Endothelial cell of umbilical vein (primary cell): ENCODE measurements around the gene PIGM. TPM values are rescaled to one million over a fixed set of nuclear protein-coding genes. Genes with fewer than 3 reads are reported as not detected.

Experiments used
- BruUV-seq: library from RNA; stranded (reverse); fragments of 400-500 nt; replicated peaks from 2 replicates; lab custom pipeline; 2021; lab: Mats Ljungman, UMichigan
- CTCF ChIA-PET: fragments of 300-600, 350-600 bp; sonication (Branson Sonifier 250); formaldehyde crosslinking; loops from one replicate; lab custom pipeline; 2021; ENCODE audit warnings: antibody characterized with exemption, inconsistent platforms; lab: Charles Lee
- POLR2A ChIA-PET: fragments of 300-600, 350-600 bp; sonication (Branson Sonifier 250); formaldehyde crosslinking; loops from one replicate; lab custom pipeline; 2021; ENCODE audit warnings: antibody characterized with exemption, inconsistent platforms; lab: Charles Lee
- DNase-seq: peaks from one replicate; pipeline ENCODE4 v3.0.0-alpha.2; 2011; ENCODE audit warnings: low read depth, low spot score
- FAIRE-seq: peaks from 2 replicates; lab custom pipeline; 2011; peaks lifted over from hg19 to GRCh38; lab: Jason Lieb, UNC
- H2AFZ ChIP-seq: 2 replicates; pipeline ENCODE4 v1.6.0; 2012; ENCODE audit warnings: low read depth, low read length, control low read depth, inconsistent platforms
- H3K27ac ChIP-seq: 2 replicates; pipeline ENCODE4 v1.5.1; 2011; ENCODE audit warnings: low read depth, mild to moderate bottlenecking, control low read depth, low read length, moderate library complexity; ENCODE audit not compliant: insufficient read depth
- H3K27me3 ChIP-seq, 2 experiments: 2 replicates each; pipeline versions ENCODE4 v1.6.0 to v1.6.1; 2011; ENCODE audit warnings: low read length in 2 of 2, mixed read lengths in 1 of 2; ENCODE audit not compliant: control insufficient read depth in 2 of 2, insufficient read depth in 2 of 2
- H3K36me3 ChIP-seq, 2 experiments: 2 replicates in 1 of 2; 3 replicates in 1 of 2; pipeline ENCODE4 v1.5.1; 2011; ENCODE audit warnings: low read length in 2 of 2, mild to moderate bottlenecking in 1 of 2, moderate library complexity in 1 of 2; ENCODE audit not compliant: control insufficient read depth in 2 of 2, insufficient read depth in 2 of 2; ENCODE audit errors: extremely low read depth in 1 of 2
- H3K4me1 ChIP-seq: 3 replicates; pipeline ENCODE4 v1.5.1; 2011; ENCODE audit warnings: mild to moderate bottlenecking, low read length; ENCODE audit not compliant: control insufficient read depth, insufficient read depth; ENCODE audit errors: extremely low read depth
- H3K4me2 ChIP-seq: 2 replicates; pipeline ENCODE4 v1.6.1; 2011; ENCODE audit warnings: low read length, control low read depth, mixed read lengths; ENCODE audit not compliant: insufficient read depth
- H3K4me3 ChIP-seq, 3 experiments: fragments of 200-600 bp in 1 of 3; sonication (generic), shearing (Covaris generic) in 1 of 3; replicated peaks in 1 of 3; 2 replicates each; pipeline ENCODE4 v1.5.1; 2011 to 2016; ENCODE audit warnings: control low read depth in 3 of 3, low read length in 3 of 3, mild to moderate bottlenecking in 2 of 3, inconsistent platforms in 1 of 3, low read depth in 1 of 3, moderate library complexity in 1 of 3; ENCODE audit not compliant: insufficient read depth in 1 of 3
- H3K79me2 ChIP-seq: 2 replicates; pipeline ENCODE4 v1.6.0; 2012; ENCODE audit warnings: low read length, inconsistent platforms; ENCODE audit not compliant: control insufficient read depth, insufficient read depth
- H3K9ac ChIP-seq: replicated peaks from 2 replicates; pipeline ENCODE3; 2011; ENCODE audit warnings: low read length, control low read depth; ENCODE audit not compliant: insufficient read depth; ENCODE audit errors: extremely low read depth
- H3K9me1 ChIP-seq: replicated peaks from 3 replicates; pipeline ENCODE4 v1.6.0; 2011; ENCODE audit warnings: mild to moderate bottlenecking, low read length; ENCODE audit not compliant: control insufficient read depth, insufficient read depth; ENCODE audit errors: extremely low read depth
- H3K9me3 ChIP-seq: replicated peaks from 2 replicates; pipeline ENCODE4 v1.5.1; 2012; ENCODE audit warnings: low read length, inconsistent platforms; ENCODE audit not compliant: control insufficient read depth, insufficient read depth
- H4K20me1 ChIP-seq: replicated peaks from 2 replicates; pipeline ENCODE3; 2011; ENCODE audit warnings: mild to moderate bottlenecking, low read length; ENCODE audit not compliant: control insufficient read depth, insufficient read depth; ENCODE audit errors: extremely low read depth
- EZH2 ChIP-seq: IDR thresholded peaks from 2 replicates; pipeline ENCODE4 v1.6.1; 2012; ENCODE audit warnings: borderline replicate concordance, low read depth, mild to moderate bottlenecking, moderate library complexity, low read length, inconsistent platforms; ENCODE audit not compliant: severe bottlenecking
- FOS ChIP-seq: IDR thresholded peaks from 2 replicates; pipeline ENCODE4 v1.6.1; 2011; ENCODE audit warnings: mild to moderate bottlenecking, low read length, moderate library complexity, borderline replicate concordance; ENCODE audit not compliant: insufficient read depth
- GATA2 ChIP-seq: IDR thresholded peaks from 2 replicates; pipeline ENCODE4 v1.7.0; 2011; ENCODE audit warnings: low read depth, mild to moderate bottlenecking, moderate library complexity, mixed read lengths, low read length; ENCODE audit not compliant: insufficient read length, insufficient read depth
- JUN ChIP-seq: IDR thresholded peaks from 2 replicates; pipeline ENCODE4 v1.6.1; 2011; ENCODE audit warnings: borderline replicate concordance, low read depth; ENCODE audit not compliant: insufficient read length, insufficient read depth
- MYC ChIP-seq: IDR thresholded peaks from one replicate; pipeline ENCODE4 v1.6.1; 2011; ENCODE audit warnings: mild to moderate bottlenecking, low read depth, low read length
- POLR2A ChIP-seq: IDR thresholded peaks from 2 replicates; pipeline ENCODE4 v1.6.1; 2012; ENCODE audit warnings: low read depth, mild to moderate bottlenecking, control low read depth, low read length
- POLR2AphosphoS5 ChIP-seq: IDR thresholded peaks from 2 replicates; pipeline ENCODE4 v1.6.1; 2012; ENCODE audit warnings: low read depth, mild to moderate bottlenecking, control low read depth, low read length, moderate library complexity; ENCODE audit not compliant: insufficient read depth
- dilution Hi-C: fragments of 300-500 bp; cut with MboI; formaldehyde crosslinking; loops from one replicate; pipeline ENCODE4 v1.15.0; 2019; ENCODE audit warnings: low sequenced_read_pairs; ENCODE audit not compliant: extremely low pct_ligation_motif_present
- intact Hi-C: fragments of 100-400 bp; cut with micrococcal nuclease; formaldehyde crosslinking; loops from one replicate; pipeline ENCODE4 v1.10.0; 2022
- polyA plus RNA-seq, 4 experiments: library from polyadenylated mRNA; depleted of rRNA in 3 of 4; stranded (reverse) in 3 of 4; unstranded in 1 of 4; fragments of >200 nt; gene quantifications; 2 replicates each; pipeline versions ENCODE4 v1.2.1 to v1.2.3, GENCODE V29; 2011 to 2012; ENCODE audit warnings: missing spikeins in 1 of 4
- total RNA-seq: library from RNA; stranded (reverse); gene quantifications from 2 replicates; pipeline ENCODE4 v1.2.3, GENCODE V29; 2021
- TF ChIP-seq, protein P1 (sequence below): IDR thresholded peaks from 2 replicates; pipeline ENCODE4 v1.6.1; 2011; ENCODE audit not compliant: insufficient read depth, insufficient read length
- TF ChIP-seq, protein P2 (sequence below), 2 donors: IDR thresholded peaks; 1 replicate in 1 of 2; 2 replicates in 1 of 2; pipeline ENCODE4 v1.5.1; 2011; ENCODE audit warnings: low read length in 2 of 2, mild to moderate bottlenecking in 2 of 2, moderate library complexity in 2 of 2, control low read depth in 1 of 2, inconsistent platforms in 1 of 2, low read depth in 1 of 2; ENCODE audit not compliant: insufficient read depth in 1 of 2; ENCODE audit errors: extremely low read depth in 1 of 2

PIGM gene
- total and polyA plus RNA-seq, 2 donors (not counting 3 experiments of a cell fraction or from before 2014, with no cell fraction given), result 3.4 to 5.4 TPM

DNA sequence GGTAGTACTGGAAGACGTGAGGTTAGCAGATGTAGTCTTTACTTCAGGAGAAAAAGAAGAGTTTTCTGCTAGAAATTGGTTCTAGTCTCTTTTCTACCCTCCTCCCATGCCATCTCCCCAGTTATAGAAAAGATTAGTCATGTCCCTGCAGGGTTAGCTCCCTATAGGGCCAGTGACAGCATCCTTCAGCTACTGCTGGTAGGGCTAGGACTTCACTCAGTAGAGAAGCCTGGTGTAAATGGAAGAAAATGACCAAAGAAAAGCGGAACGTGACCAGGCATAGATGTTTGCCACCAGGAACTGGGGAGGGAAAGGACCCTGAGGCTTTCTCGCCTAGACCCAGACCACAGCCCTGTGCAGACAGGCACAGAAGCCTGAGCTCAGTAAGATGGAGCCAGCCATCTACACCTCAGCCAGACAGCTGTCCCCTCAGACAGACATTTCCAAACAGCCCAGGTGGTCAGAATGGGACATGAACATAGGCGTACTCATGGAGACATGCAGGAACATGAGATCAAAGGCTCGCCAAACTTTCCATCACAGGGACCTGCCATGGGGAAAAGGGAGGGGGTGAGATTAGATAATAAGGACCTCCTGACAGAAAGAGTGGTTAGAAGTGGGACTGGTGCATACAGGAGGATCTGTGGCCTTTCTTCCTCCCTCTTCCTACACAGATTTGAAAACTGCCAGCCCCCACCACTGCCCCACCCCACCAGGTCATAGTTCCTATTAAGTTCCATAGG lies 54.3 kb downstream of the PIGM start:
- Histone ChIP-seq H3K27ac (no peak overlapping the region), H2AFZ (no peak overlapping the region), H3K79me2 (no peaks in the 10 kb centered on the region), H3K36me3 (no peaks in the 10 kb centered on the region), H3K4me3 (no peak overlapping the region), H3K27me3 (peaks cover 7 to 12% of the 10 kb centered on the region in 2 experiments), H3K4me1 (no peaks in the 10 kb centered on the region), H3K4me2 (no peak overlapping the region), H3K9me3 (no peaks in the 10 kb centered on the region), H3K9ac (no peak overlapping the region), H4K20me1 (no peaks in the 10 kb centered on the region), H3K9me1 (no peaks in the 10 kb centered on the region)
- TF ChIP-seq, protein P1, sequence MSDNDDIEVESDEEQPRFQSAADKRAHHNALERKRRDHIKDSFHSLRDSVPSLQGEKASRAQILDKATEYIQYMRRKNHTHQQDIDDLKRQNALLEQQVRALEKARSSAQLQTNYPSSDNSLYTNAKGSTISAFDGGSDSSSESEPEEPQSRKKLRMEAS, result no peak
- no peak for TF ChIP-seq POLR2A
- no peak for TF ChIP-seq POLR2AphosphoS5
- no peak for TF ChIP-seq FOS
- TF ChIP-seq EZH2, result no peak
- TF ChIP-seq GATA2, result no peak
- TF ChIP-seq MYC, result no peak
- no peak for TF ChIP-seq JUN
- TF ChIP-seq, protein P2, sequence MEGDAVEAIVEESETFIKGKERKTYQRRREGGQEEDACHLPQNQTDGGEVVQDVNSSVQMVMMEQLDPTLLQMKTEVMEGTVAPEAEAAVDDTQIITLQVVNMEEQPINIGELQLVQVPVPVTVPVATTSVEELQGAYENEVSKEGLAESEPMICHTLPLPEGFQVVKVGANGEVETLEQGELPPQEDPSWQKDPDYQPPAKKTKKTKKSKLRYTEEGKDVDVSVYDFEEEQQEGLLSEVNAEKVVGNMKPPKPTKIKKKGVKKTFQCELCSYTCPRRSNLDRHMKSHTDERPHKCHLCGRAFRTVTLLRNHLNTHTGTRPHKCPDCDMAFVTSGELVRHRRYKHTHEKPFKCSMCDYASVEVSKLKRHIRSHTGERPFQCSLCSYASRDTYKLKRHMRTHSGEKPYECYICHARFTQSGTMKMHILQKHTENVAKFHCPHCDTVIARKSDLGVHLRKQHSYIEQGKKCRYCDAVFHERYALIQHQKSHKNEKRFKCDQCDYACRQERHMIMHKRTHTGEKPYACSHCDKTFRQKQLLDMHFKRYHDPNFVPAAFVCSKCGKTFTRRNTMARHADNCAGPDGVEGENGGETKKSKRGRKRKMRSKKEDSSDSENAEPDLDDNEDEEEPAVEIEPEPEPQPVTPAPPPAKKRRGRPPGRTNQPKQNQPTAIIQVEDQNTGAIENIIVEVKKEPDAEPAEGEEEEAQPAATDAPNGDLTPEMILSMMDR (IDR thresholded peaks at IDR 0.05; ENCODE audit: extremely low read depth in 1 of 2, insufficient read depth in 1 of 2, low read depth in 1 of 2, low read length in 2 of 2), result no peak
- POLR2A ChIA-PET, result no interaction called here
- FAIRE-seq (no peak), DNase-seq (no peak)
- intact Hi-C loops (no loop called here), dilution Hi-C loops (no loop called here)
- CTCF ChIA-PET, result interaction anchor here (2.2 kb wide), 1 partner anchor 30 kb away, joined by 5 read pairs; no protein-coding TSS in a partner anchor
- BruUV-seq, result no TSS peak

Other genes starting within 250 kb of the PIGM start
- gene FCRL6, start 229.6 kb downstream of the PIGM start, total RNA-seq, result not detected in 2 replicates
- gene FCRL6, start 229.6 kb downstream of the PIGM start, polyA plus RNA-seq, result 0.06 and 0.25 TPM in 2 replicates
- gene SLAMF8, start 205.1 kb downstream of the PIGM start, total RNA-seq, result not detected in 2 replicates
- gene SLAMF8, start 205.1 kb downstream of the PIGM start, polyA plus RNA-seq, result not detected in 2 replicates
- gene VSIG8, start 169.3 kb downstream of the PIGM start, total RNA-seq, result 0.18 TPM in 1 of 2 replicates, not detected in the other
- gene VSIG8, start 169.3 kb downstream of the PIGM start, polyA plus RNA-seq, result not detected in 2 replicates
- gene CFAP45, start 131.8 kb downstream of the PIGM start, total RNA-seq, result 2.1 and 2.5 TPM in 2 replicates
- 0.13 and 0.25 TPM in 2 replicates for gene CFAP45, start 131.8 kb downstream of the PIGM start, polyA plus RNA-seq
- 646 and 750 TPM in 2 replicates for gene TAGLN2, start 106.5 kb downstream of the PIGM start, total RNA-seq
- 1,279 and 1,305 TPM in 2 replicates for gene TAGLN2, start 106.5 kb downstream of the PIGM start, polyA plus RNA-seq
- gene IGSF9, start 86.4 kb downstream of the PIGM start, total RNA-seq, result 0.15 and 0.16 TPM in 2 replicates
- gene IGSF9, start 86.4 kb downstream of the PIGM start, polyA plus RNA-seq, result 0.10 and 0.15 TPM in 2 replicates
- gene SLAMF9, start 77.8 kb downstream of the PIGM start, total RNA-seq, result not detected in 2 replicates
- not detected in 2 replicates for gene SLAMF9, start 77.8 kb downstream of the PIGM start, polyA plus RNA-seq
- not detected in 2 replicates for gene KCNJ10, start 38.2 kb upstream of the PIGM start, total RNA-seq
- not detected in 2 replicates for gene KCNJ10, start 38.2 kb upstream of the PIGM start, polyA plus RNA-seq
- not detected in 2 replicates for gene KCNJ9, start 49.5 kb upstream of the PIGM start, total RNA-seq
- not detected in 2 replicates for gene KCNJ9, start 49.5 kb upstream of the PIGM start, polyA plus RNA-seq
- 9.5 and 10.2 TPM in 2 replicates for gene IGSF8, start 66.6 kb upstream of the PIGM start, total RNA-seq
- gene IGSF8, start 66.6 kb upstream of the PIGM start, polyA plus RNA-seq, result 17.5 and 20.2 TPM in 2 replicates
- gene ATP1A2, start 83.8 kb upstream of the PIGM start, total RNA-seq, result not detected in 2 replicates
- not detected in 2 replicates for gene ATP1A2, start 83.8 kb upstream of the PIGM start, polyA plus RNA-seq
- gene ATP1A4, start 119.6 kb upstream of the PIGM start, total RNA-seq, result not detected in 2 replicates
- gene ATP1A4, start 119.6 kb upstream of the PIGM start, polyA plus RNA-seq, result not detected in 2 replicates
- gene CASQ1, start 158.6 kb upstream of the PIGM start, total RNA-seq, result not detected in 2 replicates
- not detected in 2 replicates for gene CASQ1, start 158.6 kb upstream of the PIGM start, polyA plus RNA-seq
- gene PEA15, start 173.4 kb upstream of the PIGM start, total RNA-seq, result 250 and 270 TPM in 2 replicates
- gene PEA15, start 173.4 kb upstream of the PIGM start, polyA plus RNA-seq, result 304 and 336 TPM in 2 replicates
- gene DCAF8, start 230.6 kb upstream of the PIGM start, total RNA-seq, result 99.9 and 106 TPM in 2 replicates
- gene DCAF8, start 230.6 kb upstream of the PIGM start, polyA plus RNA-seq, result 85.5 and 87.9 TPM in 2 replicates